KOPT-K1 (cell line): ENCODE results near the gene ULK3.

Source experiments
- H3K27ac ChIP-seq: fragments of 200-600 bp; sonication (generic); 2 replicates; pipeline ENCODE4 v1.5.1; 2016; ENCODE audit warnings: antibody characterized with exemption, mild to moderate bottlenecking, low read depth, low read length; ENCODE audit not compliant: poor library complexity, severe bottlenecking
- H3K36me3 ChIP-seq: fragments of 200-600 bp; sonication (generic); 2 replicates; pipeline ENCODE4 v1.5.1; 2017; ENCODE audit warnings: antibody characterized with exemption, mild to moderate bottlenecking, low read length, moderate library complexity; ENCODE audit not compliant: insufficient read depth
- H3K9me3 ChIP-seq: fragments of 200-600 bp; sonication (generic); 2 replicates; pipeline ENCODE4 v1.5.1; 2017; ENCODE audit warnings: antibody characterized with exemption, low read length, mild to moderate bottlenecking; ENCODE audit not compliant: insufficient read depth, poor library complexity, severe bottlenecking

The ULK3 gene

GRCh38 chr15:74809242-74809641, 33.7 kb downstream of the ULK3 start:
- no peak overlapping the region for H3K27ac ChIP-seq

GRCh38 chr15:74808840-74809229, 34.1 kb downstream of the ULK3 start:
- H3K27ac ChIP-seq = no peak overlapping the region
- no peaks in the 10 kb centered on the region for H3K9me3 ChIP-seq
- peaks cover 15% of the 10 kb centered on the region for H3K36me3 ChIP-seq

More at GRCh38 chr15:74809242-74809641, 33.7 kb downstream of the ULK3 start:
- Histone ChIP-seq H3K9me3 (no peaks in the 10 kb centered on the region), H3K36me3 (peaks cover 11% of the 10 kb centered on the region)

DNA sequence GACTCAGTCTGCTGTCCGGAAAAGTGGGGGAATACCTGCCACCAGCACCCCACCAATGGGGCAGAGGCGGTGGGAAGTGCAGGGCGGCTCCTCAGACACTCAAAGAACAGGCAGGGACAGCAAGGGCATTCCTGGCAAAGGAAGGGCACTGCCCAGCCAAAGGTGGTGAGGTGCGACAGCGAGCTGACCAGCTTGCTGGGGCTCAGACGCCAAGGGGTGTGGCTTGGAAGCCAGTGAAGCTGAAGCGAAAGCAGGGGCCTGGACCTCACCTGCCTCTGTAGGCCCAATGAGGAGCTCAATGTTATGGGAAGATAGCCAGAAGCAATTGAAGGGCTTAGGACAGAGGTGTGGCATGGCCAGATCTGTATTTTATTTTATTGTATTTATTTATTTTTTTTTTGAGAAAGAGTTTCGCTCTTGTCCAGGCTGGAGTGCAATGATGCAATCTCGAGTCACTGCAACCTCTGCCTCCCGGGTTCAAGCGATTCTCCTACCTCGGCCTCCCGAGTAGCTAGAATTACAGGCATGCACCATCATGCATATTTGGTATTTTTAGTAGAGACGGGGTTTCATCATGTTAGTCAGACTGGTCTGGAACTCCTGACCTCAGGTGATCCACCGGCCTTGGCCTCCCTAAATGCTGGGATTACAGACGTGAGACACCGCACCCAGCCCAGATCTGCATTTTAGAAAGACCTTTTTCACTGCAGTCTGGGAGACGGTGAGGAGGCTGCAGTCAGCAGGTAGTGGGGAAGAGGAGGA, 34.7 kb downstream of the ULK3 start:
- no peak overlapping the region for H3K27ac ChIP-seq
- no peaks in the 10 kb centered on the region for H3K9me3 ChIP-seq
- H3K36me3 ChIP-seq = peaks cover 21% of the 10 kb centered on the region

DNA sequence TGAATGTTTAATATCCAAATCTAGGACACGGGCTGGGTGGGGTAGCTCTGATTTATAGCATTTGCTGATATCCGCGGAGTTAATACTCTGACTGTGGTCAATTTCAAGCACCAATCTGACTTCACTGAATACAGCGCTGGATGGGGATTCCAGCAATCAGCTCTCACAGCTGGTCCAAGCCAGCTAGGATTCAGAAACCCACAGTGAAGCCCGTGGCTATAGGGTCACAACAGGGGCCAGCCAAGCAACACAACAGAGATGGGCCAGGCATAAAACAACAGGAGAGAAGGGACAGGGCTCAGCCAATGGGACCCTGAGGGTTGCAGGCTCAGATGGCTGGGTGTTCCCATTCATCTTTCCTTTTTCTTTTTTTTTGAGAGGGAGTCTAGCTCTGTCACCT, 35.7 kb downstream of the ULK3 start:
- peaks cover 29% of the 10 kb centered on the region for H3K36me3 ChIP-seq
- no peak overlapping the region for H3K27ac ChIP-seq

GRCh38 chr15:74804935-74805334, 38.0 kb downstream of the ULK3 start:
- peaks cover 52% of the 10 kb centered on the region for H3K36me3 ChIP-seq
- no peaks in the 10 kb centered on the region for H3K9me3 ChIP-seq
- no peak overlapping the region for H3K27ac ChIP-seq

More for the DNA sequence above, 35.7 kb downstream of the ULK3 start:
- no peaks in the 10 kb centered on the region for H3K9me3 ChIP-seq

- Histone ChIP-seq H3K27ac (no peak overlapping the region), H3K9me3 (no peaks in the 10 kb centered on the region), H3K36me3 (peaks cover 72% of the 10 kb centered on the region)
Observed at GRCh38 chr15:74802862-74803447, 40.0 kb downstream of the ULK3 start.

- no peaks in the 10 kb centered on the region for H3K9me3 ChIP-seq
- H3K27ac ChIP-seq = no peak overlapping the region
- H3K36me3 ChIP-seq = peaks cover 78% of the 10 kb centered on the region
Observed at GRCh38 chr15:74802290-74802689, 40.7 kb downstream of the ULK3 start.

DNA sequence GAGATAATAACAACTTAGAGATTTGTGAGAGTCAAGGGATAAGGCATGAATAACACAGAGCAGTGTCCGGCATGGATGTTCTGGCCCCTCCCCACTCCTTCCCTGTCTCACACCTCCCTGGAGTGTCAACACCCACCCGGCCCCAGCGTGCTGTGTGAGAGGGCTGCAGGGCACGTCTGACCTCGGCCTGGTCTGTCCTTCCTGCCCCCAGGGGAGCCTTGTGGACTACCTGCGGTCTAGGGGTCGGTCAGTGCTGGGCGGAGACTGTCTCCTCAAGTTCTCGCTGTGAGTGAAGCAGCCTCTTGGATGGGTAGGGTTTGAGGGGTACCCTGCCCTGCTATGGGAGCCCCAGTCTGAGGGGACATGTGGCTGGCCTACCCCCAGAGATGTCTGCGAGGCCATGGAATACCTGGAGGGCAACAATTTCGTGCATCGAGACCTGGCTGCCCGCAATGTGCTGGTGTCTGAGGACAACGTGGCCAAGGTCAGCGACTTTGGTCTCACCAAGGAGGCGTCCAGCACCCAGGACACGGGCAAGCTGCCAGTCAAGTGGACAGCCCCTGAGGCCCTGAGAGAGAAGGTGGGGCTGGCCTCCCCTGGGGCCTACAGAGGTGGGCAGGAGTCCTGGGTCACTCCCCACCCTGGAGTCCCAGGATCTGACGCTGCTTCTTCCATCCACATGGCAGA, 41.5 kb downstream of the ULK3 start:
- Histone ChIP-seq H3K9me3 (no peaks in the 10 kb centered on the region), H3K27ac (no peak overlapping the region), H3K36me3 (peaks cover 80% of the 10 kb centered on the region)

- H3K9me3 ChIP-seq = no peaks in the 10 kb centered on the region
- H3K36me3 ChIP-seq = peaks cover 87% of the 10 kb centered on the region
- H3K27ac ChIP-seq = no peak overlapping the region
Observed at GRCh38 chr15:74800559-74801094, 42.3 kb downstream of the ULK3 start.

DNA sequence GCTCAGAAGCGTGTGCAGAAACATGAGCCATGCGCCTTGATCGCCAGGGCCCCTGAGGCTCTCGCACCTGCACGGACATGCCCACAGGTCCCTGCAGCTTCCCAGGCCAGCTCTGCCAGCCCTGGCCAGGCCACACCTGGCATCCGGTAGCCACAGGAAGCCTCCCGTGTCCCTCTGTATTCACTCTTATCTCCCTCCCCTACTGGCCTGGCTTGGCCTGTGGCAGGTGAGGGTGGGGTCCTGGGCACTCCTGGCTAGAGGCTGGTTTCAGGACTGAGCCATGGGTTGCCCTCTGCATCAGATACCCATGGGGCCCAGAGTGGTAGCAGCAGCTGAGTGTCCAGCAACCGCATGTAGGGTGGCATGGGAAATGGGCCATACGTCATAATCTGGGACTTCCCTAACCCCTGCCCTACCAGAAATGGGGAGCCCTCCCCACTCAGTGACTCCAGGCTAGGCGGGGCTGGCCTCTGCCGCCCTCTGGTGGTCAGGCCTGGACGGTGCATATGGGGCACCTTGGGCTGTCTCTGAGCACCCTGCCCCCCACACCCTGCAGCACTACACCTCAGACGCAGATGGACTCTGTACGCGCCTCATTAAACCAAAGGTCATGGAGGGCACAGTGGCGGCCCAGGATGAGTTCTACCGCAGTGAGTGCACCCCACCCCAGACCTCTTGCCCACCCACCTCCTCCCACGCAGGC, 42.9 kb downstream of the ULK3 start:
- H3K27ac ChIP-seq = no peak overlapping the region
- H3K9me3 ChIP-seq = no peaks in the 10 kb centered on the region
- H3K36me3 ChIP-seq = peaks cover 89% of the 10 kb centered on the region

GRCh38 chr15:74799255-74799855, 43.6 kb downstream of the ULK3 start:
- H3K9me3 ChIP-seq = no peaks in the 10 kb centered on the region
- H3K27ac ChIP-seq = peak overlapping the region; percentile 17
- peaks cover 89% of the 10 kb centered on the region for H3K36me3 ChIP-seq

- Histone ChIP-seq H3K27ac (no peak overlapping the region), H3K36me3 (peaks cover 82% of the 10 kb centered on the region), H3K9me3 (no peaks in the 10 kb centered on the region)
Observed at GRCh38 chr15:74798388-74799254, 44.3 kb downstream of the ULK3 start.

DNA sequence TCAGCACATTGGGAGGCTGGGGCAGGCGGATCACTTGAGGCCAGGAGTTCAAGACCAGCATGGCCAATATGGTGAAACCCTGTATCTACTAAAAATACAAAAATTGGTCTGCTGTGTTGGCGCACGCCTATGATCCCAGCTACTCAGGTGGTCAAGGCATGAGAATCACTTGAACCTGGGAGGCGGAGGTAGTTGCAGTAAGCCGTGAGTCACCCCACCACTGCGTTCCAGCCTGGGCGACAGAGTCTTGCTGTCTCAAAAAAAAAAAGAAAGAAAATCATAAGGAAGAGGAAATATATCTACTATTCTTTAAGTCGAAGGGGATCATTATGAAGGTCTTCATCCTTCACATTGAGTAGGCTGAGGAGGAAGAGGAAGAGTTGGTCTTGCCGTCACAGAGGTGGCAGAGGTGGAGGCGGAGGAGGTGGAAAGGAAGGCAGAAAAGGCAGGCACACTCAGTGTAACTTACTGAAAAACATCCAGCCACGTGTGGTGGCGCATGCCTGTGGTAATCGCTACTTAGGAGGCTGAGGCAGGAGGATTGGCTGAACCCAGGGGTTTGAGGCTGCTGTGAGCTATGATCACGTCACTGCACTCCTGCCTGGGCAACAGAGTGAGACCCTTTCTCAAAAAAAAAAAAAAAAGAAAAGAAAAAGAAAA, 46.9 kb downstream of the ULK3 start:
- Histone ChIP-seq H3K27ac (no peak overlapping the region), H3K36me3 (peaks cover 77% of the 10 kb centered on the region), H3K9me3 (no peaks in the 10 kb centered on the region)
